ENCODE data around the gene SETD7.
"Not testable (repeated sequence)": the region's sequence is repeated elsewhere in the genome, so short reads cannot be mapped to it uniquely, and the experiment has no call there.

The SETD7 gene

GRCh38 chr4:139506774-139507173, 49.2 kb downstream of the SETD7 start:
- DNase-seq, result no peak

GRCh38 chr4:139503622-139504166, 52.3 kb downstream of the SETD7 start:
- DNase-seq, result no peak

GRCh38 chr4:139501927-139502899, 53.8 kb downstream of the SETD7 start:
- DNase-seq, result no peak

DNA sequence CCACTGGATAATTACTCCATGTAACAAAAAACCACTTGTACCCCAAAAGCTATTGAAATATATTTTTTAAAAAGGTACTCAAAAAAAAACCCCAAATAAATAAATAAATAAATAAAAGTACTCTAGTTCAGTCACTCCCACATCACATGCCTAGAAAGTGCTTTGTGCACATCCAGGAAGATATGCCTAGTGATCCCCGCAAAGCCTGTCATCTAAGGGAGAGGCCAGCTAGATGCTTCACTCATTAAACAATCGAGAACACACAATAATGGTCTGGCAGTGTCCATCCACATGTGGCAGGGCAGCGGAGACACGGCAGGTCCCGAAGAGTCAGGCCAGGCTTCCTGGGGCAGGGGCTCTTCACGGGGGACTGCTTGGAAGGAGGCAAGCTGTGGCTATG, 54.5 kb downstream of the SETD7 start:
- no peak for DNase-seq

DNA sequence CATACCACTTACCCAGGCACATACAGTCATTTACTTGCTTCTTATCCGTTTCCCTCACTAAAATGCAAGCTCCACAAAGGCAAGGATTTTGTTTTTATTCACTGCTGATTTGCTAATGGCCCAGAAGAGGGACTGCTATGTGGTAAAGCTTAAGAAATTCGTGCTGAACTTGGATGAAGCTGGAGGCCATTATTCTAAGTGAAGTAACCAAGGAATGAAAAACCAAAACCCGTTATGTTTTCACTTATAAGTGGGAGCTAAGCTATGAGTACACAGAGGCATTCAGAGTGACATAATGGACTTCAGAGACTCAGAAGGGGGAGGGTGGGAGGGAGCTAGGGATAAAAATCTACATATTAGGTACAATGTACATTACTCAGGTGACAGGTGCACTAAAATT, 54.9 kb downstream of the SETD7 start:
- no peak for DNase-seq

GRCh38 chr4:139499186-139499585, 56.8 kb downstream of the SETD7 start:
- no peak for DNase-seq

GRCh38 chr4:139493176-139493575, 62.8 kb downstream of the SETD7 start:
- no peak for DNase-seq

GRCh38 chr4:139492429-139492828, 63.6 kb downstream of the SETD7 start:
- no peak for DNase-seq

DNA sequence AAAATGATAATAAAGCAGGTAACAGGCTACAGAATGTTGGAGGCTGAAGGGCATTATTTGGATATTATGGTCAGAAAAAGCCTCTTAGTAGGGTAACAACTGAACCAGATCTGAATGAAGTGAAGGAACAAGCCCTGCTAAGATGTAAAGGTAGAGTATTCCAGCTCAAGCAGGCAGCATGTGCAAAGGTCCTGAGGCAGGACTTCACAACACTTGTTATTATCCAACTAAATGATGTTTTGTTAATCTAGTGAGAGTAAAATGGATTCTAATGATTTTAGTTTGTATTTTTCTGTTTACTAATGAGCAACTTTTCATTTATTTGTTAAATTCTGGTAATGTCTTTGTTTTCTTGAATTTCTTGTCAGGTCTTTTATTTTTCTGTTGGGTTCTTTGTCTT, 66.4 kb downstream of the SETD7 start:
- DNase-seq, result no peak

DNA sequence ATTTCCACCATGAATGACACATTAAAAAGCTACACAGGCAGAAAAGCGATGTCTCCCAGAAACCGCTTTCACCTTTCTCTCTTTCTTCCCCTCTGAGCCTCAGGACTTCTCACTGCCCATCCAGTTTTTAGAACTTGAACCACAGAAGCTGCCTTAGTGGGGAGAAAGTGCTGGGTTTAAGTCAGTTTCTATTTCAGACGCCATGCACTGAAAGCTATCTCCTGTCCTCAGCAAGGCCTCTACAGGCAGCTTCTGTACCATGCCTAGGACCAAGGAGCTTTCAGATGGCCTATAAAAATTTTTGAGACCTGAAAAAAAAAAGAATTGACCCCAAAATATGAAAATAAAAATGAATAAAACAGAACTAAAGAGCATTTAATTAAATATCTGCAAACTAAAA, 67.6 kb downstream of the SETD7 start:
- no peak for DNase-seq

- no peak for DNase-seq
These were observed 71.2 kb downstream of the SETD7 start for GRCh38 chr4:139484783-139485311.

GRCh38 chr4:139483000-139483399, 73.0 kb downstream of the SETD7 start:
- DNase-seq, result no peak

GRCh38 chr4:139481465-139481864, 74.6 kb downstream of the SETD7 start:
- no peak for DNase-seq

- no peak for DNase-seq
These were observed 79.7 kb downstream of the SETD7 start for GRCh38 chr4:139476363-139476762.

- DNase-seq, result no peak
These were observed 83.2 kb downstream of the SETD7 start for GRCh38 chr4:139472852-139473251.

- no peak for DNase-seq
These were observed 84.9 kb downstream of the SETD7 start for GRCh38 chr4:139470997-139471665.

DNA sequence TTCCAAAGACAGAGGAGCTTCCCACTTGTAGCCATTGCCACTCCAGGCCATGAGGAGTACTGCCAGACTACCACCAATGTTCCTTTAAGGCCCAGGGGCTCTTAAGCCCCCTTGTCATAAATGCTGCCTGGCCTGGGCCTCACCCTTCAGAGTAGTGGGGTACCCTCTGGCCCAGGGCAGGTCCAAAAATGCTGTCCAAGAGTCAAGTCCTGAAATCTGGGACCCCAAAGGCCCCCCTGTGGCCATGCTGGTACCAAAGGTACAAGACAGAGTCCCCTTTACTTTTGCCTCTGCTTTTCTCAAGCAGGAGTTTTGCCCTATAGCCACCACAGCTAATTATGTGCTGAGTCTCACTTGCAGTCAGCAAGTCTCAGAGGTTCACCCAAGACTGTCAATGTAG, 85.7 kb downstream of the SETD7 start:
- DNase-seq, result no peak

- DNase-seq, result no peak
These were observed 86.2 kb downstream of the SETD7 start for GRCh38 chr4:139469869-139470268.

DNA sequence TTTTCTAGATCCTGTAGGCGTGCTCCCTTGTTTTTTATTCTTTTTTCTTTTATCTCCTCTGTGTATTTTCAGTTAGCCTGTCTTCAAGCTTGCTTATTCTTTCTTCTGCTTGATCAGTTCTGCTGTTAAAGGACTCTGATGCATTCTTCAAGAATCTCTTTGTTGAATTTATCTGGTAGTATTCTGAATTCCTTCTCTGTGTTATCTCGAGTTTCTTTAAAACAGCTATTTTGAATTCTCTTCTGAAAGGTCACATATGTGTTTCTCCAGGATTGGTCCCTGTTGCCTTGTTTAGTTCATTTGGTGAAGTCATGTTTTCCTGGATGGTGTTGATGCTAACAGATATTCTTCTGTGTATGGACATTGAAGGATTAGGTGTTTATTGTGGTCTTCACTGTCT, 86.8 kb downstream of the SETD7 start:
- no peak for DNase-seq

DNA sequence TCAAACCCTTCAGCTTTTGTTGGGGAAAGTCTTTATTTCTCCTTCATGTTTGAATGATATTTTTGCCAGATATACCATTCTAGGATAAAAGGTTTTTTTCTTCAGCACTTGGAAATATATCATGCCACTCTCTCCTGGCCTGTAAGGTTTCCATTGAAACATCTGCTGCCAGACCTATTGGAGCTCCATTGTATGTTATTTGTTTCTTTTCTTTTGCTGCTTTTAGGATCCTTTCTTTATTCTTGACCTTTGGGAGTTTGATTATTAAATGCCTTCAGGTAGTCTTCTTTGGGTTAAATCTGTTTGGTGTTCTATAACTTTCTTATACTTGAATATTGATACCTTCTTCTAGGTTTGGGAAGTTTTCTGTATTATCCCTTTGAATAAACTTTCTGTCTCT, 87.3 kb downstream of the SETD7 start:
- not testable (repeated sequence) for DNase-seq

DNA sequence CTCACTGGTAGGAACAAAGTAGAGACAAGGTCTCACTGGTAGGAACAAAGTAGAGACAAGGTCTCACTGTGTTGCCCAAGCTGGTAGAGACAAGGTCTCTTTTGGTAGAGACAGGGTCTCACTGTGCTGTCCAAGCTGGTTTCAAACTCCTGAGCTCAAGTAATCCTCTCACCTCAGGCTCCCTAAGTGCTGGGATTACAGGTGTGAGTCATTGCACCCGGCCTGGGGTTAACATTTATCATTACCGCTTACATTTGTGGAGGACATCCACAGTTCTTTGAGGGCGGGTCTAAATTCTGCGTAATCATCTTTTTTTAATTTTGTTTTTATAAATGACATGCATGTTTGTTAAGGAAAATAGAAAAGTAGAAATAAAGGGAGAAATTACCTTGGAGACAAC, 90.1 kb downstream of the SETD7 start:
- no peak for DNase-seq

DNA sequence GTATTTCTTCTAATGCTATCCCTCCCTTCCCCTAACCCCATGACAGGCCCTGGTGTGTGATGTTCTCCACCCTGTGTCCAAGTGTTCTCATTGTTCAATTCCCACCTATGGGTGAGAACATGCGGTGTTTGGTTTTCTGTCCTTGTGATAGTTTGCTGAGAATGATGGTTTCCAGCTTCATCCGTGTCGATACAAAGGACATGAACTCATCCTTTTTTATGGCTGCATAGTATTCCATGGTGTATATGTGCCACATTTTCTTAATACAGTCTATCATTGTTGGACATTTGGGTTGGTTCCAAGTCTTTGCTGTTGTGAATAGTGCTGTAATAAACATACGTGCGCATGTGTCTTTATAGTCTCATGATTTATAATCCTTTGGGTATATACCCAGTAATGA, 91.5 kb downstream of the SETD7 start:
- DNase-seq, result not testable (repeated sequence)

GRCh38 chr4:139461022-139461628, 94.9 kb downstream of the SETD7 start:
- DNase-seq, result no peak

Data from NCI-H510A treated with DMSO at 0.1 percent for 48 hours (cell line).